Occipital lobe (tissue), 2 donors: ENCODE measurements around the gene RWDD1. TPM values are rescaled to one million over a fixed set of nuclear protein-coding genes. Genes with fewer than 3 reads are reported as not detected.
A peak's percentile ranks its signal among the peaks of the same experiment; 100 is the strongest.

Experiments
- DNase-seq: peaks from one replicate; lab custom pipeline; 2025; lab: John Stamatoyannopoulos, UW
- total RNA-seq: library from RNA; depleted of rRNA; stranded (reverse); fragments of >200 nt; gene quantifications from one replicate; pipeline ENCODE4 v1.2.3, GENCODE V29; 2014

RWDD1 gene, protein sequence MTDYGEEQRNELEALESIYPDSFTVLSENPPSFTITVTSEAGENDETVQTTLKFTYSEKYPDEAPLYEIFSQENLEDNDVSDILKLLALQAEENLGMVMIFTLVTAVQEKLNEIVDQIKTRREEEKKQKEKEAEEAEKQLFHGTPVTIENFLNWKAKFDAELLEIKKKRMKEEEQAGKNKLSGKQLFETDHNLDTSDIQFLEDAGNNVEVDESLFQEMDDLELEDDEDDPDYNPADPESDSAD
- 33.4 TPM for total RNA-seq

DNA sequence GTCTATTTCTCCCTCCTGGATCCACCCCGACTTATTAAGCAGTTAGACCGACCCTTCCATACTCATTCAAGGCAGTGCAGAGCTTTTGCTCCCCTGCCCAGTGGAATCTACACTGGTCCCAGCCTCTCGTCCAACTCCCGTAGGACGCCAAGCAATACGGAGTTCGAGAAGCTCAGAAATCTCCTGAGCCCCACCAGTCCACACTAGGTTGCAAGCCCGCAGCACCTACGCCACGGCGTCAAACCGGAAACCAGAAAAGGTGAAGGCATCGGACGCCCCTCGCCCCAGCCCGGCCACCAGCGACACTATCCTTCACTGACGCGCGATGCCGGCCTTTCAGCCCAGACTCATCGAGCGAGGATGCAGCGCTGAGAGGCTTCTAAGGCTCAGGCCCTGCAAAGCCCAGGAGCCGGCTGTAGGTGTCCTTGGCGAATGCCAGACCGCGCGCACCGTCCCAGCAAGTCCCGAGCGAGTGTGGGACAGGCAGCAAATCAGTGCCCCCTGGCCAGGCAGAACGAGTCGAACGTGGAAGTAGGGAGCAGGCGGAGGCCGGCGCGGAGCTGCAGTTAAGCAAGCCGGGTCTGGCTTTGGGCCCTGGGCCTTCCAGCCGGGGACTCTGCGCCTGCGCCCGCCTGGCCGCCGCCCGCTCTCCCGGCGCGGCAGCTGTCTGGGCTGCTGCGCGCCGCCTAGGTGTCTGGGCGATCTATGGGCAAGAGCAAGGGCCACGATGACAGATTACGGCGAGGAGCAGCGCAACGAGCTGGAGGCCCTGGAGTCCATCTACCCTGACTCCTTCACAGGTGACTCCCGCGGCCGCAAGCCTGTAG, at the start of gene RWDD1:
RWDD1 (plus strand) TSS at position 649 of the 827 bp plus-strand sequence; CDS start at position 728, 79 bp downstream.
- peak; percentile 100 for DNase-seq

- no peak for DNase-seq
These were observed 48.4 kb upstream of the RWDD1 start for GRCh38 chr6:116522896-116523295.

- DNase-seq = no peak
These were observed 47.1 kb upstream of the RWDD1 start for GRCh38 chr6:116524236-116524635.

- no peak for DNase-seq
These were observed 43.2 kb upstream of the RWDD1 start for GRCh38 chr6:116528133-116528532.

DNA sequence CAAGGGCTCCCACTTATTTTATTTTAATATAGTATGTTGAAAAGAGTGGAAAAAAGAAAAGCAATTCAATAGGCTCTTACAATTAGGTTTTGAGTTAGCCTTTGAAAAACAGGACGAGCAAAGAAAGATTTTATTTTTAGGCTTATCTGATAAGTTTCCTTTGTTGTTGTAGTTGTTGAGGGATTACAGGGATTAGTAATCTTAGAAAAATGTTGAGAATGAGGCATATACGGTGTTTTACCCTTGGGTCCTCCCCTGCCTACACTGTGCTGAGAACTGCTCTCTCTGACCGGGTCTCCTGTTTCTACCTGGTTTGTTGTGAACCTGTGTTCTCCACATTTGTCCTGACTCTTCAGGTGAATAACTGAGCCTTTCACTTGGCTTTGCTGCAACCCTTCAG, 42.5 kb upstream of the RWDD1 start:
- no peak for DNase-seq

GRCh38 chr6:116529466-116530290, 41.6 kb upstream of the RWDD1 start:
- no peak for DNase-seq

GRCh38 chr6:116530436-116530835, 40.9 kb upstream of the RWDD1 start:
- DNase-seq = no peak

DNA sequence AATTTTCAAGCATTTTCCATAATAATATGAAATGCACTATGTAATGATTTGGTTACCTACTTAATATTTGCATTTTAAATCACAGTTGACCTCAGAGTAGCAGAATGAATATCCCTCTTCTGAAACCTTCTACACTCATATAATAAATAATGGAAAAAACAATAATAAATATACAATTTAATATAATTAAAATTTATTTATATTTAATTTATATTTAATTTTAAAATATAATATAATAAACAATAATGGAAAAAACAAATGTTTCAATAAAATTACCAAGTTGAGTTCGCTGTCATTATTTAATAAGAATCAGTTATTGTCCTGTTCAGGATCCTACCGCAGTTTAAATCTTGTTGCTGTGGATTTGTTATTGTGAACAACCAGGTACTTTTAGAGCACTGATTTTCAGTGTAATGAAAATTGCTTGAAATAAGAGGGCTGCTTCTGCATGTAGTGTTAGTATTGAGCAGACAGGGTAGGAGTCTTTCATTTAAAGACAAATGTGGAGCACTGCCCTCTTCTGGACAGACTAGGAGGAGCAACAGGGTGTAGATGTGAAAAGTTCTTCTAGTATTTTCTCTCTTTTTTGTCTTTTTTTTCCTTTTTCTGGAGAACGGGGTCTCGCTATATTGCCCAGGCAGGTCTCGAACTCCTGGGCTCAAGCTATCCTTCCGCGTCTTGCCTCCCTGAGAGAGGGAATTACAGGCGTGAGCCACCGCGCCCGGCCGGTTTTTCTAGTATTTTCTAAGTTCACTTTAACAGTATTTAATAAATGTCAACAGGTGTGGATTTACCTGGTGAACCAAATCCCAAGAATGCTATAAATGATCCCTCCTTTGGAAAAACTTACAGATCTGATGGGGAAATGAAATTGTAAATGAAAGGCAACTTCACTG, 39.4 kb upstream of the RWDD1 start:
- DNase-seq = no peak

- DNase-seq = no peak
These were observed 37.9 kb upstream of the RWDD1 start for GRCh38 chr6:116533233-116533957.

- no peak for DNase-seq
These were observed 36.2 kb upstream of the RWDD1 start for GRCh38 chr6:116535109-116535508.

DNA sequence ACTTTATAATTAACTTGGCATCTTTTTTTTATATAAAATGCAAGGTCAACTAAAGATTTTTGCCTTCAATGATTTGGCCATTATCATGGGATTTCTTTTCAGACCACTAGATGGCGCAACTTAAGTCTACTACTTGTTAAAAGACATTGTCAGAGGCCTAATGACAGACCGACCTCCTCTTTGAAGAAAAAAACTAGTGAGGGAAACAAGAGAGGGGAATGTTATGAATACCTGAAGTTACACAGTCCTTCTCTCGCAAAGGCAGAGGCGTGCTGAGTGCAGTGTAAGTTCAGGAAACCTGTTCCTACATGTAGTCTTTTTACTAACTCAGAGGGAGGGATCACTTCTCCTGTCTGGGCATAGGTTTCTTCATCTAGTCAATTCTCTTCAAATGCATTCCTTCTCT, 35.1 kb upstream of the RWDD1 start:
- no peak for DNase-seq

GRCh38 chr6:116542426-116542825, 28.9 kb upstream of the RWDD1 start:
- no peak for DNase-seq

DNA sequence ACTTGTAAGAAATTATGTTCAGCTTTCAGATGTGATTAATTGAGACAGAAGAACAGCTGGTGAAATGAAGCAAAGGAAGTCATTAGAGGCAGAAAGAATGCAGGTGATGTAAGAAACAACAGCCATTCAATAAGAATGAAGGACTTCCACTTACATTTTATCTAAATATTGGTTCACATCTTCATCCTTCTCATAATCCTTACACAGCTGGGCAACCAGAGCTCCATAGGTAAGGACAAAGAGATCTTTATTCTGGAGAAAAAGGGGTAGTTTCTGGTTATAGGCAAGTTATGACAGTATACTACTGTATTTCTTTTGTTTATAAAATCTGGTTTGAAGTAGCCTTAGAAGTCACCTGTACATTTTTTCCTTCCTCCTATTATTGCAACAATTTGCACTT, 28.2 kb upstream of the RWDD1 start:
- DNase-seq = no peak

DNA sequence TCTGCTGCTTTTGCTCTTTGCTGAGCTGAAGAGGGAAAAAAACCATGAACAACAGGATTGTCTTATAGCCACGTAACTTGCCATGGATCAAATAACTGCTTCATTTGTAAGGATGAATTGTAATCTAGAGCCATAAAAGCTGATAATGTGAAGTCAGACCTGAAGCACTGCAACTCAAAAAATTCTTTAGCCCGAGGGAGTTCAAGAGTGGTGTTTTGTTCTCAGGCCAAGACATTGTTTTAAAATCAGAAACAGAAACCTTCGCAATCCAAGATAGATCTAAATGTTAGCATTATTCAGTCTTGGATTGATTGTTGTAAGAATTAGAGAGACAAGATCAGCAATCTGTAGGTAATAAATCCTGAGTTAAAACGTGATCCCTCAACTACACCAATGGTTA, 25.7 kb upstream of the RWDD1 start, which contains the start of gene TRAPPC3L:
TRAPPC3L (minus strand) TSS at position 34 of the 400 bp plus-strand sequence. CDS start 170 bp downstream, outside the sequence.
- DNase-seq = no peak

DNA sequence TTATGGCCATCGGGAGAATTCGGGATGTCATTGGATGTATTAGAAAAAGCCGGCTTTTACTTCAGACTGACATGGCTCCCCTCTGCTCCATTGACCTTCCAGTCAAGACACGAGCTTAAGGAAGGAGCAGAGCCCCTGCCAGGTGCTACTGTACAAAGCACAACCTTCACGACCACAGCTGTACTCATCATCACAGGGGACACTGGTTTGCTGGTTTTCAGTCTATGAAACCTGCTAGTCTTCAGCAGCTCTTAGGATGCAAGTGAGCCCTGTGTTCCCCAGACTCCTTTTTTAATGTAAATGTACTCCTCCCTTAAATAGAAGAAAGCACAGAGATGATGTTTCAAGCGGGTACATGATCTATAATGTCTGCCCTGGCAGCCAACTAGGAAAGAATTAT, 23.9 kb upstream of the RWDD1 start:
- DNase-seq = no peak

GRCh38 chr6:116550796-116551195, 20.5 kb upstream of the RWDD1 start:
- no peak for DNase-seq

DNA sequence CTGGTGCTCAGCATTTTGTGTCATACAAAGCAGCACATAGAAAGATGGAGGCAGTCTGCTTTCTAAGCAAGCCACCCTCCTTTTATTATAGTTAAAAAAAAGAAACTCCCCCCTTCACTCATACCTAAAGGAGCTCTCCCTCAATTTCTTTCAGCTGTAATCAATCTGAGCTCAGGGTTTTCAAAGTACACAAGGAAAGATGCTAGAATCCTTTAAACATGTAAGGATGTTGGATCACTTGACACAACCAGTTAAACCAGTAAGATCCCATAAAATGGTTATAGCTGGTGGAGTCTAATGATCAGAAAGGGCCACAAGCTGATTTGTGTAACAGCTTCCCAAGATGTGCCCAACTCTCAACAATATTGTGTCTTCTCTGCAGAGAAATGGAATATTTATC, 17.9 kb upstream of the RWDD1 start, which contains the start of gene CALHM4:
CALHM4 (plus strand) TSS at position 301 of the 400 bp plus-strand sequence; CDS start at position 344, 43 bp downstream.
- DNase-seq = no peak

DNA sequence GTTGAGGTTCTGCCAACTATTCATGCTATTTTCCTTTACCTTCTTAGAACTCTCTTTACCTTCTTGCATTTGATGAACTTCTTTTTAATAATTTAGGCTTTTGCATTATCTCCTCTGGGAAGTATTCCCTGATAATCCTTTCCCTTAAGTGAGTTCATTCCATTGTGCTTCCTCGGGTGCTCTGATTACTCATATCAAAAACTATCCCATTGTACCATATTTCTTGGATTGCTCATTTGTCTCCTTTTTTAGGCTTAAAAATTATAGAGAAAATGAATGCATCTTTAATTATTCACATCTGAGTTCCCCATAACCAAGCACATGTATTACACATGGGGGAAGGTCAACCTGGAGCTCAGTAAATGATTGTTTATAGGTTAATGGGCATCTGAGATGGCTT, 15.2 kb upstream of the RWDD1 start:
- DNase-seq = no peak

- no peak for DNase-seq
These were observed 14.4 kb upstream of the RWDD1 start for GRCh38 chr6:116556814-116557415.

DNA sequence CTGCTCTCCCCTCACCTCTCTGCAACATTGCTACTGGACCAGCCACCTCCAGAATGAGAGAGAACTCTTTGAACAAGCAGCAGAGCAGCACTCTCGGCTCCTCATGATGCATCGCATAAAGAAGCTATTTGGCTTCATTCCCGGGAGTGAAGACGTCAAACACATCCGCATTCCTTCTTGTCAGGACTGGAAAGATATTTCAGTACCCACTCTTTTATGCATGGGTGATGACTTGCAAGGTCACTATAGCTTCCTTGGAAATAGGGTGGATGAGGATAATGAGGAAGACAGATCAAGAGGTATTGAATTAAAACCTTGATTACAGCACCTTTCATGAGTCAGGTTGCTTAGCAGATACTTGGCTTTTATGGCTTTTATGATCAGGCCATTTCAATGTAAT, 13.4 kb upstream of the RWDD1 start:
- no peak for DNase-seq
